ENCODE results near the gene SPPL2B.

The SPPL2B gene

GRCh38 chr19:2294687-2295335 lies 33.7 kb upstream of the SPPL2B start:
- TF ChIP-seq, protein P1, sequence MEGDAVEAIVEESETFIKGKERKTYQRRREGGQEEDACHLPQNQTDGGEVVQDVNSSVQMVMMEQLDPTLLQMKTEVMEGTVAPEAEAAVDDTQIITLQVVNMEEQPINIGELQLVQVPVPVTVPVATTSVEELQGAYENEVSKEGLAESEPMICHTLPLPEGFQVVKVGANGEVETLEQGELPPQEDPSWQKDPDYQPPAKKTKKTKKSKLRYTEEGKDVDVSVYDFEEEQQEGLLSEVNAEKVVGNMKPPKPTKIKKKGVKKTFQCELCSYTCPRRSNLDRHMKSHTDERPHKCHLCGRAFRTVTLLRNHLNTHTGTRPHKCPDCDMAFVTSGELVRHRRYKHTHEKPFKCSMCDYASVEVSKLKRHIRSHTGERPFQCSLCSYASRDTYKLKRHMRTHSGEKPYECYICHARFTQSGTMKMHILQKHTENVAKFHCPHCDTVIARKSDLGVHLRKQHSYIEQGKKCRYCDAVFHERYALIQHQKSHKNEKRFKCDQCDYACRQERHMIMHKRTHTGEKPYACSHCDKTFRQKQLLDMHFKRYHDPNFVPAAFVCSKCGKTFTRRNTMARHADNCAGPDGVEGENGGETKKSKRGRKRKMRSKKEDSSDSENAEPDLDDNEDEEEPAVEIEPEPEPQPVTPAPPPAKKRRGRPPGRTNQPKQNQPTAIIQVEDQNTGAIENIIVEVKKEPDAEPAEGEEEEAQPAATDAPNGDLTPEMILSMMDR (IDR thresholded peaks at IDR 0.05) = no peak

DNA sequence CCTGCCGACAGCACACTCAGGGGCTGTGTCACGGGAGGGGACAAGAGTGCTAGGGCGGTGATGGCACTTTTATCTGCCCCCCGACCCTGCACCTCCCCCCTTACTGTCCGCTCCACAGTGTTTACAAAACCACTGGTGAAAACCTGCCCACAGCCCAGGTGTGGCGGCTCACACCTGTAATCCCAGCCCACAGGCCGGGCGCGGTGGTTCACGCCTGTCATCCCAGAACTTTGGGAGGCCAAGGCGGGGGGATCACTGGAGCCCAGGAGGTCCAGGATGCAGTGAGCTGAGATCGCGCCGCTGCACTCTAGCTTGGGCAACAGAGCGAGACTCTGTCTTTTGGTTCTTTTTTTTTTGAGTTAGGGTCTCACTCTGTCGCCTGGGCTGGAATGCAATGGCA lies 32.3 kb upstream of the SPPL2B start:
- TF ChIP-seq, protein P1 (IDR thresholded peaks at IDR 0.05) = no peak

GRCh38 chr19:2300533-2300932 lies 28.0 kb upstream of the SPPL2B start:
- TF ChIP-seq, protein P1 (IDR thresholded peaks at IDR 0.05) = no peak

GRCh38 chr19:2302319-2303210 lies 25.9 kb upstream of the SPPL2B start:
- TF ChIP-seq, protein P1 (IDR thresholded peaks at IDR 0.05) = no peak

GRCh38 chr19:2303211-2303798 lies 25.2 kb upstream of the SPPL2B start:
- TF ChIP-seq, protein P1 (IDR thresholded peaks at IDR 0.05) = no peak

DNA sequence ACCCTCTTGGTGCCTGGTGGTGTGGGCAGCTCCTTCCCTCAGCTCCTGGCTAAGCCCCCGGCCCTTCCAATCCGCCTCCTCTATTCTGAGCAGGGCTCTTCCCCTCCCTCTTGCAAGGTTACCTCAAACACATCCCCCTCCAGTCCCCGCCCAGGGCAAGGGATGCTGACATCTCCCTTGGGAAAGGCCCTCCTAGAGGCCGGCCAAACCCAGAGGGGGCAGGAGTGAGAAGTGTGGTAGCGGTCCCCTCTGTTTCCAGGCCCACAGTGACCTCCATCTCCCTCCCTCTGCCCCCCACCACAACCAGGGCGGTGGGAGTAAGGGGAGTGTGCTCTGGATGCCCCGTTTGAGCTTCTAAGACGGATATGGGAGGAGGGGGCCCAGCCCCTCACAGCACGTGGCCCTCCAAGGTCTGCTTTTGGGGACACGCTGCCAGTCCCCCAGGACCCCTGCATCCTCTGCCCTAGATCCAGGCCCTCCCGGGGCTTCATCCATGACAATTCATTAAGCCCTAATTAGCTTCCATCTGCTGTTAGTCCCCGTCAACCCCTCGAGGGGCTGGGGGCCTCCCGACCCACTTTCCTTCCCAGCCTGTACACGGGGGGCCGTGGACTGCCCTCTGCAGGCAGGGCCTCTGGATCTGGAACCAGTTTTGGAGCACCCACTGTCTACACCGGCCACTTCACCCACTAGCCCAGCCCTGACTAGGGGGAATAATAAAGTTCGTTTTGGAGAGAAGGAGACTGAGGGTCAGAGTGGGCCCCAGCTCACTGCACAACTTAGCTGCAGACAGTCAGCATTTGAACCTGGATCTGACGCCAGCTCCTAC lies 22.8 kb upstream of the SPPL2B start:
- TF ChIP-seq, protein P1 (IDR thresholded peaks at IDR 0.05) = no peak

GRCh38 chr19:2306281-2306806 lies 22.1 kb upstream of the SPPL2B start:
- TF ChIP-seq, protein P1 (IDR thresholded peaks at IDR 0.05) = no peak

All from LNCAP (cell line).